ENCODE results near the gene LIMCH1. TPM values are rescaled to one million over a fixed set of nuclear protein-coding genes. Genes with fewer than 3 reads are reported as not detected.

The LIMCH1 gene
- total and polyA plus RNA-seq, 11 donors, result 50.9 to 345 (median 233) TPM

GRCh38 chr4:41580007-41580406, 42.0 kb downstream of the LIMCH1 start:
- TF ChIP-seq POLR2A (IDR thresholded peaks at IDR 0.05) (no peak), CTCF (IDR thresholded peaks at IDR 0.05) (no peak)
- no peak for ATAC-seq
- intact Hi-C loops (cut with DNase I), result no loop called here

GRCh38 chr4:41586675-41587225, 48.8 kb downstream of the LIMCH1 start:
- DNase-seq, result no peak
- ATAC-seq, result no peak
- WGBS, 4 donors, result 39 to 51% (median 46%) methylated on average over 2 of the region's 2 CpGs
- Histone ChIP-seq H3K27me3 (no peaks in the 10 kb centered on the region), H3K27ac (peak overlapping the region in 3 of 12 donors; percentile 8 to 28 (median 14)), H3K4me1 (peaks cover 2 to 74% (median 41%) of the 10 kb centered on the region in 12 donors), H3K9me3 (peaks cover 0 to 13% (median 5%) of the 10 kb centered on the region in 12 donors), H3K4me3 (no peak overlapping the region), H3K36me3 (peaks cover 0 to 4% (median 0%) of the 10 kb centered on the region in 9 donors)
- TF ChIP-seq POLR2A (IDR thresholded peaks at IDR 0.05) (no peak), CTCF (IDR thresholded peaks at IDR 0.05) (no peak)
- intact Hi-C loops (cut with DNase I), result no loop called here

More at GRCh38 chr4:41580007-41580406, 42.0 kb downstream of the LIMCH1 start:
- Histone ChIP-seq H3K36me3 (peaks cover 0 to 3% (median 0%) of the 10 kb centered on the region in 9 donors), H3K27ac (peak overlapping the region in 5 of 12 donors; percentile 5 to 35 (median 18)), H3K9me3 (peaks cover 0 to 11% (median 4%) of the 10 kb centered on the region in 12 donors), H3K4me1 (peaks cover 0 to 63% (median 17%) of the 10 kb centered on the region in 12 donors), H3K4me3 (no peak overlapping the region), H3K27me3 (no peaks in the 10 kb centered on the region)
- no peak for DNase-seq
- 51 to 57% (median 55%) methylated on average over 4 of the region's 4 CpGs for WGBS, 4 donors

GRCh38 chr4:41587286-41587685, 49.3 kb downstream of the LIMCH1 start:
- intact Hi-C loops (cut with DNase I), result no loop called here
- no peaks in the 10 kb centered on the region for H3K27me3 ChIP-seq

More at GRCh38 chr4:41587286-41587685, 49.3 kb downstream of the LIMCH1 start:
- no peak overlapping the region for H3K4me3 ChIP-seq
- no peak for ATAC-seq
- peak overlapping the region in 2 of 12 donors; percentile 13 to 14 for H3K27ac ChIP-seq
- peaks cover 2 to 74% (median 43%) of the 10 kb centered on the region in 12 donors for H3K4me1 ChIP-seq
- peaks cover 0 to 13% (median 5%) of the 10 kb centered on the region in 12 donors for H3K9me3 ChIP-seq
- no peak for TF ChIP-seq CTCF (IDR thresholded peaks at IDR 0.05)
- no peak for TF ChIP-seq POLR2A (IDR thresholded peaks at IDR 0.05)
- WGBS, 4 donors, result 61 to 82% (median 67%) methylated on average over 3 of the region's 3 CpGs
- H3K36me3 ChIP-seq, result peaks cover 0 to 4% (median 0%) of the 10 kb centered on the region in 9 donors
- DNase-seq, result no peak
